Measurements from ENCODE around the gene DSCAM. TPM values are rescaled to one million over a fixed set of nuclear protein-coding genes. Genes with fewer than 3 reads are reported as not detected.

The DSCAM gene
- polyA plus RNA-seq, 1 donor, result 0.85 TPM

GRCh38 chr21:40623528-40623927, 223.4 kb downstream of the DSCAM start:
- Histone ChIP-seq H3K4me1 (ENCODE audit: control insufficient read depth, insufficient read depth, low read length) (no peaks in the 10 kb centered on the region), H3K36me3 (ENCODE audit: control insufficient read depth, insufficient read depth, low read length) (no peaks in the 10 kb centered on the region), H3K4me3 (ENCODE audit: low read length) (no peak overlapping the region), H3K27ac (ENCODE audit: low read length) (no peak overlapping the region), H3K9me3 (ENCODE audit: control insufficient read depth, low read depth, low read length) (no peaks in the 10 kb centered on the region), H3K27me3 (ENCODE audit: control insufficient read depth, insufficient read depth, low read length) (no peaks in the 10 kb centered on the region)
- DNase-seq, result no peak
- no CpG with 5 or more reads among the region's 1 CpG for WGBS (ENCODE audit: insufficient coverage, low lambda C conversion rate)

- H3K27ac ChIP-seq (ENCODE audit: low read length), result no peak overlapping the region
- WGBS (ENCODE audit: insufficient coverage, low lambda C conversion rate), result no CpG with 5 or more reads among the region's 4 CpGs
- H3K27me3 ChIP-seq (ENCODE audit: control insufficient read depth, insufficient read depth, low read length), result no peaks in the 10 kb centered on the region
- no peak overlapping the region for H3K4me3 ChIP-seq (ENCODE audit: low read length)
- no peak for DNase-seq
- no peaks in the 10 kb centered on the region for H3K36me3 ChIP-seq (ENCODE audit: control insufficient read depth, insufficient read depth, low read length)
- H3K9me3 ChIP-seq (ENCODE audit: control insufficient read depth, low read depth, low read length), result no peaks in the 10 kb centered on the region
- H3K4me1 ChIP-seq (ENCODE audit: control insufficient read depth, insufficient read depth, low read length), result no peaks in the 10 kb centered on the region
Observed at GRCh38 chr21:40622531-40622930, 224.4 kb downstream of the DSCAM start.

GRCh38 chr21:40620386-40621145, 226.4 kb downstream of the DSCAM start:
- Histone ChIP-seq H3K9me3 (ENCODE audit: control insufficient read depth, low read depth, low read length) (no peaks in the 10 kb centered on the region), H3K4me1 (ENCODE audit: control insufficient read depth, insufficient read depth, low read length) (no peaks in the 10 kb centered on the region), H3K27ac (ENCODE audit: low read length) (no peak overlapping the region), H3K4me3 (ENCODE audit: low read length) (no peak overlapping the region), H3K36me3 (ENCODE audit: control insufficient read depth, insufficient read depth, low read length) (no peaks in the 10 kb centered on the region), H3K27me3 (ENCODE audit: control insufficient read depth, insufficient read depth, low read length) (no peaks in the 10 kb centered on the region)
- no CpG with 5 or more reads among the region's 7 CpGs for WGBS (ENCODE audit: insufficient coverage, low lambda C conversion rate)
- no peak for DNase-seq

GRCh38 chr21:40618191-40618973, 228.6 kb downstream of the DSCAM start:
- DNase-seq, result no peak
- WGBS (ENCODE audit: insufficient coverage, low lambda C conversion rate), result 90% methylated on average over 2 of the region's 14 CpGs
- Histone ChIP-seq H3K27me3 (ENCODE audit: control insufficient read depth, insufficient read depth, low read length) (no peaks in the 10 kb centered on the region), H3K9me3 (ENCODE audit: control insufficient read depth, low read depth, low read length) (no peaks in the 10 kb centered on the region), H3K36me3 (ENCODE audit: control insufficient read depth, insufficient read depth, low read length) (no peaks in the 10 kb centered on the region), H3K4me1 (ENCODE audit: control insufficient read depth, insufficient read depth, low read length) (no peaks in the 10 kb centered on the region), H3K27ac (ENCODE audit: low read length) (no peak overlapping the region), H3K4me3 (ENCODE audit: low read length) (no peak overlapping the region)

- Histone ChIP-seq H3K4me1 (ENCODE audit: control insufficient read depth, insufficient read depth, low read length) (no peaks in the 10 kb centered on the region), H3K4me3 (ENCODE audit: low read length) (no peak overlapping the region), H3K27ac (ENCODE audit: low read length) (no peak overlapping the region), H3K36me3 (ENCODE audit: control insufficient read depth, insufficient read depth, low read length) (no peaks in the 10 kb centered on the region), H3K9me3 (ENCODE audit: control insufficient read depth, low read depth, low read length) (no peaks in the 10 kb centered on the region), H3K27me3 (ENCODE audit: control insufficient read depth, insufficient read depth, low read length) (no peaks in the 10 kb centered on the region)
- DNase-seq, result no peak
- no CpG with 5 or more reads among the region's 5 CpGs for WGBS (ENCODE audit: insufficient coverage, low lambda C conversion rate)
Observed at GRCh38 chr21:40616377-40616704, 230.6 kb downstream of the DSCAM start.

GRCh38 chr21:40615505-40616376, 231.2 kb downstream of the DSCAM start:
- H3K27ac ChIP-seq (ENCODE audit: low read length), result no peak overlapping the region
- WGBS (ENCODE audit: insufficient coverage, low lambda C conversion rate), result 20% methylated on average over 2 of the region's 9 CpGs
- H3K4me1 ChIP-seq (ENCODE audit: control insufficient read depth, insufficient read depth, low read length), result no peaks in the 10 kb centered on the region
- H3K9me3 ChIP-seq (ENCODE audit: control insufficient read depth, low read depth, low read length), result no peaks in the 10 kb centered on the region
- DNase-seq, result no peak
- H3K36me3 ChIP-seq (ENCODE audit: control insufficient read depth, insufficient read depth, low read length), result no peaks in the 10 kb centered on the region
- no peaks in the 10 kb centered on the region for H3K27me3 ChIP-seq (ENCODE audit: control insufficient read depth, insufficient read depth, low read length)
- no peak overlapping the region for H3K4me3 ChIP-seq (ENCODE audit: low read length)

GRCh38 chr21:40613546-40614030, 233.4 kb downstream of the DSCAM start:
- no CpG with 5 or more reads among the region's 4 CpGs for WGBS (ENCODE audit: insufficient coverage, low lambda C conversion rate)
- no peak for DNase-seq
- no peaks in the 10 kb centered on the region for H3K9me3 ChIP-seq (ENCODE audit: control insufficient read depth, low read depth, low read length)
- no peak overlapping the region for H3K27ac ChIP-seq (ENCODE audit: low read length)
- H3K27me3 ChIP-seq (ENCODE audit: control insufficient read depth, insufficient read depth, low read length), result no peaks in the 10 kb centered on the region
- no peaks in the 10 kb centered on the region for H3K36me3 ChIP-seq (ENCODE audit: control insufficient read depth, insufficient read depth, low read length)
- H3K4me3 ChIP-seq (ENCODE audit: low read length), result no peak overlapping the region
- H3K4me1 ChIP-seq (ENCODE audit: control insufficient read depth, insufficient read depth, low read length), result no peaks in the 10 kb centered on the region

GRCh38 chr21:40610345-40610744, 236.6 kb downstream of the DSCAM start:
- no CpG with 5 or more reads among the region's 6 CpGs for WGBS (ENCODE audit: insufficient coverage, low lambda C conversion rate)
- DNase-seq, result no peak
- no peaks in the 10 kb centered on the region for H3K9me3 ChIP-seq (ENCODE audit: control insufficient read depth, low read depth, low read length)
- no peaks in the 10 kb centered on the region for H3K27me3 ChIP-seq (ENCODE audit: control insufficient read depth, insufficient read depth, low read length)
- H3K36me3 ChIP-seq (ENCODE audit: control insufficient read depth, insufficient read depth, low read length), result no peaks in the 10 kb centered on the region
- no peaks in the 10 kb centered on the region for H3K4me1 ChIP-seq (ENCODE audit: control insufficient read depth, insufficient read depth, low read length)
- no peak overlapping the region for H3K27ac ChIP-seq (ENCODE audit: low read length)
- no peak overlapping the region for H3K4me3 ChIP-seq (ENCODE audit: low read length)

- DNase-seq, result no peak
- Histone ChIP-seq H3K9me3 (ENCODE audit: control insufficient read depth, low read depth, low read length) (no peaks in the 10 kb centered on the region), H3K4me3 (ENCODE audit: low read length) (no peak overlapping the region), H3K4me1 (ENCODE audit: control insufficient read depth, insufficient read depth, low read length) (no peaks in the 10 kb centered on the region), H3K36me3 (ENCODE audit: control insufficient read depth, insufficient read depth, low read length) (no peaks in the 10 kb centered on the region), H3K27me3 (ENCODE audit: control insufficient read depth, insufficient read depth, low read length) (no peaks in the 10 kb centered on the region), H3K27ac (ENCODE audit: low read length) (no peak overlapping the region)
- WGBS (ENCODE audit: insufficient coverage, low lambda C conversion rate), result no CpG with 5 or more reads among the region's 2 CpGs
Observed at GRCh38 chr21:40606341-40606740, 240.6 kb downstream of the DSCAM start.

GRCh38 chr21:40605094-40605493, 241.9 kb downstream of the DSCAM start:
- no peak overlapping the region for H3K27ac ChIP-seq (ENCODE audit: low read length)
- WGBS (ENCODE audit: insufficient coverage, low lambda C conversion rate), result 100% methylated on average over 2 of the region's 4 CpGs
- H3K27me3 ChIP-seq (ENCODE audit: control insufficient read depth, insufficient read depth, low read length), result no peaks in the 10 kb centered on the region
- DNase-seq, result no peak
- H3K4me1 ChIP-seq (ENCODE audit: control insufficient read depth, insufficient read depth, low read length), result no peaks in the 10 kb centered on the region
- H3K36me3 ChIP-seq (ENCODE audit: control insufficient read depth, insufficient read depth, low read length), result no peaks in the 10 kb centered on the region
- no peaks in the 10 kb centered on the region for H3K9me3 ChIP-seq (ENCODE audit: control insufficient read depth, low read depth, low read length)
- H3K4me3 ChIP-seq (ENCODE audit: low read length), result no peak overlapping the region

Measured in large intestine (tissue), 3 donors.